Stimulated activated naive CD8-positive, alpha-beta T cell treated with anti-CD3 and anti-CD28 coated beads, Interleukin-15, Interleukin-2, amounts not matched to agents 100 ng/mL and 50 ng/mL, for 24 hours (primary cell): ENCODE results near the gene PARP4.
A peak's percentile ranks its signal among the peaks of the same experiment; 100 is the strongest.
"Not testable (repeated sequence)": the region's sequence is repeated elsewhere in the genome, so short reads cannot be mapped to it uniquely, and the experiment has no call there.

Experiments used
- H3K27ac Mint-ChIP-seq: one replicate; pipeline ENCODE4 v1.8.0; 2021; ENCODE audit warnings: mild to moderate bottlenecking, mixed read lengths
- H3K27me3 Mint-ChIP-seq: one replicate; pipeline ENCODE4 v1.8.0; 2021; ENCODE audit warnings: mixed read lengths
- H3K36me3 Mint-ChIP-seq: one replicate; pipeline ENCODE4 v1.8.0; 2021; ENCODE audit warnings: low read depth, mixed read lengths
- H3K4me1 Mint-ChIP-seq: one replicate; pipeline ENCODE4 v1.8.0; 2021; ENCODE audit warnings: low read depth, mixed read lengths
- H3K4me3 Mint-ChIP-seq: one replicate; pipeline ENCODE4 v1.8.0; 2021; ENCODE audit warnings: mild to moderate bottlenecking, mixed read lengths
- H3K9me3 Mint-ChIP-seq: one replicate; pipeline ENCODE4 v1.8.0; 2021; ENCODE audit warnings: mixed read lengths

Gene PARP4

DNA sequence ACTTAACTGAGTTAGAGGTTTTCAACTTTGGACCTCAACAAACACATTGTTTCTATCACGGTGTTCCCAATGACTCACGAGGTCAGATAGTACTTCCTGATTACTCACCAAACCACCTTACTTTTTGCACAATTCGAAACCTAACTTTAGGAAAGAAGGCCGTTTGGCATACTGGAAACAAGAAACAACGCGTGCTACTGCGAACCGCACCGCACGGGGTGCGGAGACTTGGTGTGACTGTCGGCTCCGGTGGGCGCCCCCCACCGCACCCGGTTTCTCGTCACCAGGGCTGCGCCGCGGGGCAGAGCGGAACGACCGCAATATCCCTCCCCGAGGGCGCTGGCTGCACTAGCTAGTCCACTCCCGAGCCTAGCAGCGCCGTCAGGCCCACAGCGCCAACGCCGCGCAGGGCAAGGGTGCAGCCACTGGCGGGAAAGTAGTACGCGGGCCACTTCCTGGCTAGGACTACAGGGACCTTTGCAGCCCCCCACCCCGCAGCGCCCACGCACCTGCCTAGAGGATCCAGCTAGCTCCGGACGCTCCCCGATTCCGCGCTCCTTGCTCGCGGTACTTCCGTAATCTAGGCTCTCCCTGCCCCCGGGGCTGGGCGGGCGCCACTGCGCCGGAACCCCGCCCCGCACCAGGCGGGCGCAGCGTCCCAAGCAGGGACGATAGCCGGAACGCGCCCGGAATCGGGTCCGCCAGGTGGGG, at the start of gene PARP4:
TSS of gene PARP4 (minus strand) at position 582 of the 711 bp plus-strand sequence. CDS start 9,002 bp downstream, outside the sequence.
- peaks cover 21% of the 10 kb centered on the region for H3K36me3 Mint-ChIP-seq
- H3K27ac Mint-ChIP-seq, result peak within 1 kb of the TSS; percentile 96
- no peaks in the 10 kb centered on the region for H3K9me3 Mint-ChIP-seq
- H3K4me3 Mint-ChIP-seq, result peak within 1 kb of the TSS; percentile 88
- H3K4me1 Mint-ChIP-seq, result peaks cover 58% of the 10 kb centered on the region
- H3K27me3 Mint-ChIP-seq, result no peaks in the 10 kb centered on the region

- H3K9me3 Mint-ChIP-seq, H3K27ac Mint-ChIP-seq, H3K36me3 Mint-ChIP-seq, H3K4me3 Mint-ChIP-seq: not testable (repeated sequence)
- peaks cover 18% of the 10 kb centered on the region for H3K4me1 Mint-ChIP-seq
- peaks cover 51% of the 10 kb centered on the region for H3K27me3 Mint-ChIP-seq
These were observed 48.1 kb upstream of the PARP4 start for GRCh38 chr13:24560579-24561187.

GRCh38 chr13:24559431-24560218, 47.0 kb upstream of the PARP4 start:
- H3K4me1 Mint-ChIP-seq, result peaks cover 13% of the 10 kb centered on the region
- H3K4me3 Mint-ChIP-seq, result peak overlapping the region; percentile 36
- not testable (repeated sequence) for H3K9me3 Mint-ChIP-seq, H3K36me3 Mint-ChIP-seq, H3K27ac Mint-ChIP-seq
- peaks cover 48% of the 10 kb centered on the region for H3K27me3 Mint-ChIP-seq

GRCh38 chr13:24557081-24557480, 44.5 kb upstream of the PARP4 start:
- Mint-ChIP-seq H3K27me3 (peaks cover 61% of the 10 kb centered on the region), H3K36me3 (no peaks in the 10 kb centered on the region), H3K4me3 (no peak overlapping the region), H3K4me1 (peaks cover 13% of the 10 kb centered on the region), H3K9me3 (no peaks in the 10 kb centered on the region), H3K27ac (no peak overlapping the region)

DNA sequence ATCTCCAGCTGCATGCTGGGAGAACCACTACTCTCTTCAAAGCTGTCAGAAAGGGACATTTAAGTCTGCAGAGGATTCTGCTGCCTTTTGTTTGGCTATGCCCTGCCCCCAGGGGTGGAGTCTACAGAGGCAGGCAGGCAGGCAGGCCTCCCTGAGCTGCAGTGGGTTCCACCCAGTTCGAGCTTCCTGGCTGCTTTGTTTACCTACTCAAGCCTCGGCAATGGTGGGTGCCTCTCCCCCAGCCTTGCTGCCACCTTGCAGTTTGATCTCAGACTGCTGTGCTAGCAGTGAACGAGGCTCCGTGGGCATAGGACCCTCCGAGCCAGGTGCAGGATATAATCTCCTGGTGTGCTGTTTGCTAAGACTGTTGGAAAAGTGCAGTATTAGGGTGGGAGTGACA, 41.3 kb upstream of the PARP4 start:
- H3K36me3 Mint-ChIP-seq, H3K27ac Mint-ChIP-seq, H3K4me3 Mint-ChIP-seq, H3K9me3 Mint-ChIP-seq, H3K4me1 Mint-ChIP-seq: not testable (repeated sequence)
- H3K27me3 Mint-ChIP-seq, result peaks cover 56% of the 10 kb centered on the region

DNA sequence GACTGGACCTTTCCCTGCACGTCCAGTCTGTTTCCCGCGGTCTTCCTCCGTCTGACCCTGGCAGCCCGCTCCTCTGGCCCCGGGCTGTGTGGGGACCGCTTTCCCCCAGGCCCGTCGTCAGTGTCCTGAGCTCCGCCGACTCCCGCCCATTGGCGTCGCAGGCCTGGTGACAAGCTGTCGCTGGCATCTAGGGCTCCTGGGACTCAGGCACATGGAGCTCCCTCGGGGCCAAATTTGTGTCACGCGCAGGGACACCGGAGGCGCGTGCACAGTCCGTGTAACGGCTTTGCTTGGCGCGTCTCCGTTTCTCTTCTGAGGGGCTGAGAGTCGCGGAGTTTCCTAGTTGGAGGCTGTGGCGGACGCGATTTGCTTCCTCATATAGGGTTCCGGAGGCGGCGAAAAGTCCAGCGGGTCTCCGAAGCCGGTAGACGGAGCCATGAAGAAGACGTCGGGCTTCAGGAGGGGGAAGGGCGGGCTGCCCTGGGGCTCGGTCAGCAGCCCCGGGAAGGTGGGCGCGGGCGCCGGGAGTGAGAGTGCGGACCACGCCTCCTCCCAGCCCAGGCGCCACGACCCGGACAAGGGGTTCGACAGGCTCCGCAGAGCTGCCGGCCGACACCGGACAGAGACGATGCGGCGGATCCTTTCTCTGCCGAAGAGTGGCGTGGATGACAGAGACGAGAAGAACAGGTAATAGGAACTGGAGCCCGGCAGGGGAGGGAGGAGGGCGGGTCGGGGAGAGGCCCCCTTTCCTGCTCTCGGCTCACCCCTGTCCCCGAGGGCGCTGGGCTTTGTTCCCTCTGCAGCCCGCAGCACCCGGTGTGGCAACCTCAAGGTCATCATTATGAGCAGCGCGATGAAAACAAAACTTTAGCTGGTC, 29.1 kb upstream of the PARP4 start:
- not testable (repeated sequence) for H3K4me1 Mint-ChIP-seq, H3K27ac Mint-ChIP-seq, H3K9me3 Mint-ChIP-seq, H3K36me3 Mint-ChIP-seq
- peaks cover 64% of the 10 kb centered on the region for H3K27me3 Mint-ChIP-seq
- H3K4me3 Mint-ChIP-seq, result peak overlapping the region; percentile 73

GRCh38 chr13:24541127-24541475, 28.5 kb upstream of the PARP4 start:
- Mint-ChIP-seq H3K27me3 (peaks cover 57% of the 10 kb centered on the region), H3K36me3 (no peaks in the 10 kb centered on the region), H3K4me1 (peaks cover 8% of the 10 kb centered on the region), H3K4me3 (peak overlapping the region; percentile 73), H3K9me3 (no peaks in the 10 kb centered on the region), H3K27ac (no peak overlapping the region)

GRCh38 chr13:24540236-24541126, 27.9 kb upstream of the PARP4 start:
- H3K4me3 Mint-ChIP-seq, result no peak overlapping the region
- no peak overlapping the region for H3K27ac Mint-ChIP-seq
- H3K36me3 Mint-ChIP-seq, result no peaks in the 10 kb centered on the region
- H3K27me3 Mint-ChIP-seq, result peaks cover 58% of the 10 kb centered on the region
- H3K9me3 Mint-ChIP-seq, result no peaks in the 10 kb centered on the region
- H3K4me1 Mint-ChIP-seq, result peaks cover 8% of the 10 kb centered on the region

- no peaks in the 10 kb centered on the region for H3K9me3 Mint-ChIP-seq
- peaks cover 59% of the 10 kb centered on the region for H3K27me3 Mint-ChIP-seq
- peaks cover 8% of the 10 kb centered on the region for H3K4me1 Mint-ChIP-seq
- H3K4me3 Mint-ChIP-seq, result no peak overlapping the region
- no peaks in the 10 kb centered on the region for H3K36me3 Mint-ChIP-seq
- H3K27ac Mint-ChIP-seq, result no peak overlapping the region
These were observed 27.1 kb upstream of the PARP4 start for GRCh38 chr13:24539500-24540165.

- Mint-ChIP-seq H3K36me3 (no peaks in the 10 kb centered on the region), H3K9me3 (no peaks in the 10 kb centered on the region), H3K4me3 (no peak overlapping the region), H3K4me1 (no peaks in the 10 kb centered on the region), H3K27ac (no peak overlapping the region), H3K27me3 (peaks cover 67% of the 10 kb centered on the region)
These were observed 16.9 kb upstream of the PARP4 start for GRCh38 chr13:24529478-24529877.

DNA sequence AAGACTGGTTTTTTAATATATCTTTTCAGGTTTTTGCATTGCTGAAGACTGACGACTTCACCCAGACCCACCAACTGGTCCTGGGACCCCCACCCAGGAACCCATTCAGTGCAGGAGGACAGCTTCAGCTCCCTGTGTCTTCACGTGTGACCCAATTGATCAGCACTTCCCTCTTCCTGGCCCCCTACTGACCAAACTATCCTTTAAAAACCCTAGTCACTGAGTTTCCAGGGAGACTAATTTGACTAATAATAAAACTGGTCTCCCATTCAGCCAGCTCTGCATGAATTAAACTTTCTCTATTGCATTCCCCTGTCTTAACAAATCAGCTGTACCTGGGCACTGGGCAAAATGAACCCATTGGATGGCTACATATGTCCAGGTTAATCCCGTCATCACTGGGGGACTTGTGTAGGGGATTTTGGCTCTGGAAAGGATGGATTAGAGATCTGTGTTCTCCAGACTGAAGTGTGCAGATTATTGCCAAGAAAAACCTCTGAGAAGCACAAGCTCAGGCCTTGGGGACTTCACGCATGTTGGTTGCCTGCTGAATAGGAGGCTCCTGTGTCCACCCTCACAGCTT, 16.3 kb upstream of the PARP4 start:
- no peaks in the 10 kb centered on the region for H3K9me3 Mint-ChIP-seq
- no peaks in the 10 kb centered on the region for H3K4me1 Mint-ChIP-seq
- H3K27me3 Mint-ChIP-seq, result peaks cover 61% of the 10 kb centered on the region
- no peaks in the 10 kb centered on the region for H3K36me3 Mint-ChIP-seq
- H3K4me3 Mint-ChIP-seq, result no peak overlapping the region
- no peak overlapping the region for H3K27ac Mint-ChIP-seq

DNA sequence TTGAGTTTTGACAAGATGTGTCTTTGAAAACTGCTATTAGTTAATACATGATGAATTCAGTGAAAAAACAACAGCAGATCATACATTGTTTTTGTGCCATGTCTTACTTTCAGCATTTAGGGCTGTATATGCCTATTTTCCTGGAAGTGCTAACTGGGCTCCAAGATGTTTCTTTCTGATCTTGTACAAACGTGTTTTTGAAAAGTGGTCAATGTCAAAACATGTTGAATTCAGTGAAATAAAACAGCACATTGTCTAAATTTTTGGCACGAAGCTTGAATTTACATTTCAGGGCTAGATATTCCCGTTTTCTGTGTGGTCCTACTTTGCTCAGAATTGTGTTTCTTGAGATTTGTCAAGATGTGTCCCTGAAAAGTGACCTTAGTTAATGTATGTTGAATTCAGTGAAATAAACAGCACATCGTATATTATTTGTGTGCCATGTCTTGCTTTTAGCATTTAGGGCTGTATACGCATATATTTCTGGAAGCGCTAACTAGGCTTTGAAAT, 14.7 kb upstream of the PARP4 start:
- no peaks in the 10 kb centered on the region for H3K9me3 Mint-ChIP-seq
- H3K4me3 Mint-ChIP-seq, result no peak overlapping the region
- no peaks in the 10 kb centered on the region for H3K4me1 Mint-ChIP-seq
- H3K36me3 Mint-ChIP-seq, result no peaks in the 10 kb centered on the region
- H3K27ac Mint-ChIP-seq, result no peak overlapping the region
- H3K27me3 Mint-ChIP-seq, result peaks cover 49% of the 10 kb centered on the region

DNA sequence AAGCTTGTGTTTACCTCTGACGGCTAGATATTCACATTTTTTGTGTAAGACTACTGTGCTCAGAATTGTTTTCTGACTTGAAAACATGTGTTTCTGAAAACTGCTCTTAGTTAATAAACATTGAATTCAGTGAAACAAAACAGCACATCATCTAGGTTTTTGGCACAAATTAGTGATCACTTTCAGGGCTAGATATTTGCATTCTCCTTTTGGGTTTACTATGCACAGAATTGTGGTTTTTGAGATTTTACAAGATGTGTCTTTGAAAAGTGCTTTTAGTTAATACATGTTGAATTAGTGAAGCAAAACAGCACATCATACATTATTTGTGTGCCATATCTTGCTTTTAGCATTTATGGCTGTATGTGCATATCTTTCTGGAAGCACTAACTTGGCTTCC, 8.2 kb upstream of the PARP4 start:
- Mint-ChIP-seq H3K9me3 (no peaks in the 10 kb centered on the region), H3K36me3 (no peaks in the 10 kb centered on the region), H3K27ac (no peak overlapping the region), H3K27me3 (no peaks in the 10 kb centered on the region), H3K4me3 (no peak overlapping the region), H3K4me1 (no peaks in the 10 kb centered on the region)
